Thyroid gland (tissue), 4 donors: ENCODE results near the gene MUTYH. TPM values are rescaled to one million over a fixed set of nuclear protein-coding genes. Genes with fewer than 3 reads are reported as not detected.

ENCODE experiments used
- DNase-seq, 2 donors: peaks; one replicate each; pipeline ENCODE4 v3.0.0-alpha.2; 2019
- H3K27ac ChIP-seq, 3 donors: fragments of 200-600 bp; sonication (generic); 1 replicate in 2 of 3; 2 replicates in 1 of 3; pipeline ENCODE4 v1.5.1; 2016 to 2019; ENCODE audit warnings: mild to moderate bottlenecking in 1 of 3, moderate library complexity in 1 of 3
- H3K27me3 ChIP-seq: fragments of 200-600 bp; sonication (generic); one replicate; pipeline ENCODE4 v1.5.1; 2019
- H3K36me3 ChIP-seq, 2 donors: fragments of 200-600 bp; sonication (generic); one replicate each; pipeline ENCODE4 v1.5.1; 2016 to 2019
- H3K4me1 ChIP-seq, 2 donors: fragments of 200-600 bp; sonication (generic); one replicate each; pipeline ENCODE4 v1.5.1; 2017 to 2019
- H3K4me3 ChIP-seq, 3 donors: fragments of 200-600 bp; sonication (generic); replicated peaks in 1 of 3; 1 replicate in 2 of 3; 2 replicates in 1 of 3; pipeline ENCODE4 v1.5.1; 2016; ENCODE audit warnings: mild to moderate bottlenecking in 1 of 3
- H3K9me3 ChIP-seq: fragments of 200-600 bp; sonication (generic); one replicate; pipeline ENCODE4 v1.5.1; 2017
- CTCF ChIP-seq, 6 experiments: fragments of 200-600 bp in 3 of 6; fragments of 450-650 bp in 3 of 6; sonication (generic) in 3 of 6; IDR thresholded peaks; one replicate each; pipeline ENCODE4 v1.5.1; 2016 to 2019; ENCODE audit warnings: antibody characterized with exemption in 6 of 6, mild to moderate bottlenecking in 2 of 6, inconsistent platforms in 1 of 6, moderate library complexity in 1 of 6
- POLR2A ChIP-seq, 2 donors: fragments of 450-650 bp; IDR thresholded peaks; one replicate each; pipeline ENCODE4 v1.6.1; 2017; ENCODE audit warnings: antibody characterized with exemption in 2 of 2, mild to moderate bottlenecking in 2 of 2, moderate library complexity in 1 of 2
- WGBS, 2 donors: methylation state at CpG; one replicate each; pipeline ENCODE4 v1.1.5; 2017; 5-methylcytosine and 5-hydroxymethylcytosine counted together
- intact Hi-C: fragments of 100-400 bp; cut with DNase I; formaldehyde crosslinking; loops from one replicate; pipeline ENCODE4 v1.15.1; 2023
- total RNA-seq, 4 donors: library from RNA; depleted of rRNA; stranded (reverse); fragments of >200 nt; gene quantifications; one replicate each; pipeline ENCODE4 v1.2.3, GENCODE V29; 2016

Gene MUTYH
- total RNA-seq, 4 donors from 2014 or later: 23.7 to 45.9 (median 31.7) TPM

- TF ChIP-seq POLR2A (IDR thresholded peaks at IDR 0.05) (no peak), CTCF (IDR thresholded peaks at IDR 0.05) (no peak)
- Histone ChIP-seq H3K27me3 (no peaks in the 10 kb centered on the region), H3K4me1 (peaks cover 2 to 3% of the 10 kb centered on the region in 2 donors), H3K4me3 (no peak overlapping the region), H3K27ac (no peak overlapping the region), H3K36me3 (no peaks in the 10 kb centered on the region), H3K9me3 (no peaks in the 10 kb centered on the region)
- WGBS, 2 donors: 94 to 100% methylated on average over 2 of the region's 2 CpGs
- no peak for DNase-seq
- intact Hi-C loops: no loop called here
Measured at GRCh38 chr1:45381243-45381642, 41.0 kb upstream of the MUTYH start.

- Histone ChIP-seq H3K36me3 (no peaks in the 10 kb centered on the region), H3K4me3 (no peak overlapping the region), H3K9me3 (no peaks in the 10 kb centered on the region), H3K4me1 (peaks cover 7% of the 10 kb centered on the region in 2 donors), H3K27me3 (no peaks in the 10 kb centered on the region), H3K27ac (no peak overlapping the region)
- intact Hi-C loops: no loop called here
- DNase-seq: no peak
- WGBS, 2 donors: 88% methylated on average over 1 of the region's 1 CpG
- no peak for TF ChIP-seq POLR2A (IDR thresholded peaks at IDR 0.05)
- no peak for TF ChIP-seq CTCF (IDR thresholded peaks at IDR 0.05)
Measured at GRCh38 chr1:45380730-45381129, 40.5 kb upstream of the MUTYH start.

GRCh38 chr1:45380125-45380524, 39.9 kb upstream of the MUTYH start:
- Histone ChIP-seq H3K27ac (no peak overlapping the region), H3K4me1 (peaks cover 11 to 12% of the 10 kb centered on the region in 2 donors), H3K27me3 (no peaks in the 10 kb centered on the region), H3K36me3 (no peaks in the 10 kb centered on the region), H3K9me3 (no peaks in the 10 kb centered on the region), H3K4me3 (no peak overlapping the region)
- 93 to 96% methylated on average over 4 of the region's 4 CpGs for WGBS, 2 donors
- intact Hi-C loops: no loop called here
- no peak for TF ChIP-seq CTCF (IDR thresholded peaks at IDR 0.05)
- no peak for TF ChIP-seq POLR2A (IDR thresholded peaks at IDR 0.05)
- DNase-seq: no peak

GRCh38 chr1:45379524-45379923, 39.3 kb upstream of the MUTYH start:
- Histone ChIP-seq H3K27me3 (no peaks in the 10 kb centered on the region), H3K4me1 (peaks cover 11 to 18% of the 10 kb centered on the region in 2 donors), H3K36me3 (no peaks in the 10 kb centered on the region), H3K27ac (no peak overlapping the region), H3K9me3 (no peaks in the 10 kb centered on the region), H3K4me3 (no peak overlapping the region)
- DNase-seq: no peak
- WGBS, 2 donors: 90 to 94% methylated on average over 6 of the region's 6 CpGs
- intact Hi-C loops: no loop called here
- TF ChIP-seq CTCF (IDR thresholded peaks at IDR 0.05): no peak
- no peak for TF ChIP-seq POLR2A (IDR thresholded peaks at IDR 0.05)

GRCh38 chr1:45378184-45378583, 37.9 kb upstream of the MUTYH start:
- H3K36me3 ChIP-seq: no peaks in the 10 kb centered on the region
- TF ChIP-seq CTCF (IDR thresholded peaks at IDR 0.05) (no peak), POLR2A (IDR thresholded peaks at IDR 0.05) (no peak)

More at GRCh38 chr1:45378184-45378583, 37.9 kb upstream of the MUTYH start:
- intact Hi-C loops: no loop called here
- no peak for DNase-seq
- Histone ChIP-seq H3K27me3 (no peaks in the 10 kb centered on the region), H3K4me3 (no peak overlapping the region), H3K4me1 (peaks cover 11 to 27% of the 10 kb centered on the region in 2 donors), H3K9me3 (no peaks in the 10 kb centered on the region), H3K27ac (no peak overlapping the region)
